Neural cell (in vitro differentiated cells): ENCODE results near the gene SALL3.

ENCODE experiments used
- EP300 ChIP-seq: fragments of 450-650 bp; conservative IDR thresholded peaks from 2 replicates; pipeline ENCODE4 v1.6.1; 2014; ENCODE audit warnings: antibody characterized with exemption, mild to moderate bottlenecking, moderate library complexity; ENCODE audit not compliant: poor library complexity, severe bottlenecking
- EZH2 ChIP-seq: fragments of 200-600, 300-800 bp; shearing (Covaris generic), sonication (generic); IDR thresholded peaks from 2 replicates; pipeline ENCODE4 v1.6.1; 2014; ENCODE audit warnings: antibody characterized with exemption, low read length, borderline replicate concordance, mild to moderate bottlenecking; ENCODE audit not compliant: insufficient read depth, poor library complexity, severe bottlenecking
- TF ChIP-seq, protein P1 (sequence below): fragments of 450-650 bp; IDR thresholded peaks from 2 replicates; pipeline ENCODE4 v1.5.1; 2014; ENCODE audit warnings: antibody characterized with exemption, mild to moderate bottlenecking, moderate library complexity; ENCODE audit not compliant: poor library complexity, severe bottlenecking

DNA sequence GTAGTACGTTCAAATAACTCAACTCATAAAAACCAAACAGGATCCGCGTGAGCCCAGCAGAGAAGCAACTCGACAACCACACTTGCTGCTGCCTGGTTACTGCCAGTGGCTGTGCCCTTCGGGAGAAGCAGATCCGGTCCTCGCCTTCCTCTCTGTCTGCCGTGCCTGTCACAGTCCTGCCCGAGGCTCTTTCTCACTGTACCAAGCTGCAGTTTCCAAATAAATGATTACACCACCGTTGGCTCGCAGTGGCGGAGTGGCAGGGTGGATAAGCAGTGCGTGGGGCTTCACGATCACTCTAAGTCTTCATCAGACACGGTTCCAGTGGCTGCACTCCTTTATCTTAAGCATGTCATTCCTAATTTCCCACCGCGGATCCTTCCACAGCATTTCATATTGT, 26.1 kb upstream of the SALL3 start:
- no peak for TF ChIP-seq EP300
- TF ChIP-seq, protein P1, sequence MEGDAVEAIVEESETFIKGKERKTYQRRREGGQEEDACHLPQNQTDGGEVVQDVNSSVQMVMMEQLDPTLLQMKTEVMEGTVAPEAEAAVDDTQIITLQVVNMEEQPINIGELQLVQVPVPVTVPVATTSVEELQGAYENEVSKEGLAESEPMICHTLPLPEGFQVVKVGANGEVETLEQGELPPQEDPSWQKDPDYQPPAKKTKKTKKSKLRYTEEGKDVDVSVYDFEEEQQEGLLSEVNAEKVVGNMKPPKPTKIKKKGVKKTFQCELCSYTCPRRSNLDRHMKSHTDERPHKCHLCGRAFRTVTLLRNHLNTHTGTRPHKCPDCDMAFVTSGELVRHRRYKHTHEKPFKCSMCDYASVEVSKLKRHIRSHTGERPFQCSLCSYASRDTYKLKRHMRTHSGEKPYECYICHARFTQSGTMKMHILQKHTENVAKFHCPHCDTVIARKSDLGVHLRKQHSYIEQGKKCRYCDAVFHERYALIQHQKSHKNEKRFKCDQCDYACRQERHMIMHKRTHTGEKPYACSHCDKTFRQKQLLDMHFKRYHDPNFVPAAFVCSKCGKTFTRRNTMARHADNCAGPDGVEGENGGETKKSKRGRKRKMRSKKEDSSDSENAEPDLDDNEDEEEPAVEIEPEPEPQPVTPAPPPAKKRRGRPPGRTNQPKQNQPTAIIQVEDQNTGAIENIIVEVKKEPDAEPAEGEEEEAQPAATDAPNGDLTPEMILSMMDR = no peak
- no peak for TF ChIP-seq EZH2
